ENCODE results near the gene PPP2R2C. TPM values are rescaled to one million over a fixed set of nuclear protein-coding genes. Genes with fewer than 3 reads are reported as not detected.

PPP2R2C gene
- total RNA-seq, 1 experiment from 2014 or later = 8.1 TPM

GRCh38 chr4:6325788-6326290 is 146.6 kb downstream of the PPP2R2C start:
- Mint-ChIP-seq H3K4me3 (no peak overlapping the region), H3K27ac (no peak overlapping the region), H3K27me3 (ENCODE audit: low read depth) (peaks cover 1% of the 10 kb centered on the region), H3K4me1 (peaks cover 13 to 18% of the 10 kb centered on the region in 2 experiments), H3K9me3 (no peaks in the 10 kb centered on the region; a peak in 1 of 5 replicates), H3K36me3 (ENCODE audit: insufficient read depth in 1 of 3, low read depth in 3 of 3) (peaks cover 0 to 5% (median 3%) of the 10 kb centered on the region in 3 experiments; a peak in 4 of 7 replicates)
- Histone ChIP-seq H3K4ac (ENCODE audit: low read depth, low read length) (no peak overlapping the region), H3K14ac (ENCODE audit: insufficient read depth, low read length) (no peak overlapping the region), H4K20me1 (ENCODE audit: control insufficient read depth, insufficient read depth, insufficient read length) (no peaks in the 10 kb centered on the region), H4K5ac (ENCODE audit: insufficient read length, low read depth, low read length) (no peak overlapping the region), H3K9ac (ENCODE audit: extremely low read depth, insufficient read length, low read length) (no peak overlapping the region), H3K23me2 (ENCODE audit: insufficient read length, low read depth, low read length, poor library complexity, severe bottlenecking) (no peaks in the 10 kb centered on the region), H4K91ac (ENCODE audit: insufficient read length, low read depth, low read length) (no peak overlapping the region), H2BK120ac (ENCODE audit: low read depth, low read length, poor library complexity, severe bottlenecking) (no peak overlapping the region), H3K4me2 (ENCODE audit: insufficient read depth, insufficient read length, low read length) (no peak overlapping the region), H3T11ph (ENCODE audit: low read length) (no peak overlapping the region), H3K4me1 (ENCODE audit: insufficient read depth, low read length) (no peaks in the 10 kb centered on the region), H3K79me1 (ENCODE audit: insufficient read depth, low read depth, low read length, poor library complexity, severe bottlenecking) (no peaks in the 10 kb centered on the region), H3K56ac (ENCODE audit: insufficient read length, low read depth, low read length) (no peak overlapping the region), H4K8ac (replicated peaks; ENCODE audit: insufficient read length, low read depth, low read length) (no peak overlapping the region), H3K18ac (ENCODE audit: insufficient read length, low read depth, low read length) (no peak overlapping the region), H3K79me2 (ENCODE audit: insufficient read depth, low read length) (no peaks in the 10 kb centered on the region), H3K27me3 (ENCODE audit: insufficient read depth, low read length) (no peaks in the 10 kb centered on the region), H2BK20ac (ENCODE audit: low read depth, low read length, poor library complexity, severe bottlenecking) (no peak overlapping the region), H2BK15ac (ENCODE audit: low read depth, low read length) (no peak overlapping the region), H3K9me3 (ENCODE audit: control insufficient read depth, low read depth, low read length) (no peaks in the 10 kb centered on the region), H2BK12ac (ENCODE audit: insufficient read length, low read depth, low read length) (no peak overlapping the region), H3K27ac (ENCODE audit: insufficient read length, low read depth, low read length) (no peak overlapping the region), H2AK5ac (ENCODE audit: insufficient read length, low read length) (no peak overlapping the region), H3K23ac (ENCODE audit: insufficient read length, low read depth, low read length) (no peak overlapping the region), H2AFZ (ENCODE audit: low read length) (no peak overlapping the region), H2BK5ac (ENCODE audit: insufficient read length, low read length) (no peak overlapping the region)
- TF ChIP-seq CTCF (conservative IDR thresholded peaks at IDR 0.05) = no peak
- no CpG with 5 or more reads among the region's 14 CpGs for WGBS (ENCODE audit: extremely low coverage, insufficient read length, low lambda C conversion rate)
- no peak for DNase-seq

Data from H9 (cell line).